ENCODE results near the gene SMIM20. TPM values are rescaled to one million over a fixed set of nuclear protein-coding genes. Genes with fewer than 3 reads are reported as not detected.

The SMIM20 gene
- total RNA-seq, 1 donor from 2014 or later: 17.0 TPM

GRCh38 chr4:25881193-25881592 lies 32.8 kb upstream of the SMIM20 start:
- intact Hi-C loops (cut with micrococcal nuclease): no loop called here
- H3K4me1 Mint-ChIP-seq: no peaks in the 10 kb centered on the region
- H3K27ac Mint-ChIP-seq: no peak overlapping the region
- H3K9me3 Mint-ChIP-seq: no peaks in the 10 kb centered on the region
- no peak overlapping the region for H3K4me3 Mint-ChIP-seq
- peaks cover 2% of the 10 kb centered on the region for H3K27me3 Mint-ChIP-seq
- no peak for DNase-seq
- no peaks in the 10 kb centered on the region for H3K36me3 Mint-ChIP-seq (ENCODE audit: low read depth)

- H3K27ac Mint-ChIP-seq: no peak overlapping the region
- DNase-seq: no peak
- H3K4me1 Mint-ChIP-seq: no peaks in the 10 kb centered on the region
- no peaks in the 10 kb centered on the region for H3K36me3 Mint-ChIP-seq (ENCODE audit: low read depth)
- H3K9me3 Mint-ChIP-seq: no peaks in the 10 kb centered on the region
- intact Hi-C loops (cut with micrococcal nuclease): no loop called here
- H3K4me3 Mint-ChIP-seq: no peak overlapping the region
- H3K27me3 Mint-ChIP-seq: peaks cover 2% of the 10 kb centered on the region
Measured at GRCh38 chr4:25882226-25882625, 31.8 kb upstream of the SMIM20 start.

- no peak overlapping the region for H3K4me3 Mint-ChIP-seq
- H3K4me1 Mint-ChIP-seq: no peaks in the 10 kb centered on the region
- H3K36me3 Mint-ChIP-seq (ENCODE audit: low read depth): no peaks in the 10 kb centered on the region
- DNase-seq: no peak
- no peak overlapping the region for H3K27ac Mint-ChIP-seq
- H3K9me3 Mint-ChIP-seq: no peaks in the 10 kb centered on the region
- intact Hi-C loops (cut with micrococcal nuclease): no loop called here
- peaks cover 3% of the 10 kb centered on the region for H3K27me3 Mint-ChIP-seq
Measured at GRCh38 chr4:25883565-25883964, 30.5 kb upstream of the SMIM20 start.

GRCh38 chr4:25884031-25884782 lies 29.8 kb upstream of the SMIM20 start:
- peaks cover 4% of the 10 kb centered on the region for H3K27me3 Mint-ChIP-seq
- H3K36me3 Mint-ChIP-seq (ENCODE audit: low read depth): no peaks in the 10 kb centered on the region
- no peak for DNase-seq
- no peaks in the 10 kb centered on the region for H3K9me3 Mint-ChIP-seq
- no peak overlapping the region for H3K4me3 Mint-ChIP-seq
- no peak overlapping the region for H3K27ac Mint-ChIP-seq
- intact Hi-C loops (cut with micrococcal nuclease): no loop called here
- no peaks in the 10 kb centered on the region for H3K4me1 Mint-ChIP-seq

- no peaks in the 10 kb centered on the region for H3K36me3 Mint-ChIP-seq (ENCODE audit: low read depth)
- no peak for DNase-seq
- H3K27ac Mint-ChIP-seq: no peak overlapping the region
- no peaks in the 10 kb centered on the region for H3K4me1 Mint-ChIP-seq
- H3K9me3 Mint-ChIP-seq: no peaks in the 10 kb centered on the region
- intact Hi-C loops (cut with micrococcal nuclease): no loop called here
- H3K27me3 Mint-ChIP-seq: peaks cover 2% of the 10 kb centered on the region
- H3K4me3 Mint-ChIP-seq: no peak overlapping the region
Measured at GRCh38 chr4:25888781-25889180, 25.2 kb upstream of the SMIM20 start.

- Mint-ChIP-seq H3K36me3 (ENCODE audit: low read depth) (no peaks in the 10 kb centered on the region), H3K27me3 (peaks cover 2% of the 10 kb centered on the region)
Measured at GRCh38 chr4:25889589-25890503, 24.2 kb upstream of the SMIM20 start.

GRCh38 chr4:25890571-25891485 lies 23.2 kb upstream of the SMIM20 start:
- intact Hi-C loops (cut with micrococcal nuclease): no loop called here
- Mint-ChIP-seq H3K4me3 (no peak overlapping the region), H3K27me3 (peaks cover 2% of the 10 kb centered on the region), H3K4me1 (no peaks in the 10 kb centered on the region), H3K27ac (no peak overlapping the region), H3K9me3 (no peaks in the 10 kb centered on the region), H3K36me3 (ENCODE audit: low read depth) (no peaks in the 10 kb centered on the region)
- no peak for DNase-seq

More at GRCh38 chr4:25889589-25890503, 24.2 kb upstream of the SMIM20 start:
- Mint-ChIP-seq H3K9me3 (no peaks in the 10 kb centered on the region), H3K4me1 (no peaks in the 10 kb centered on the region), H3K4me3 (no peak overlapping the region), H3K27ac (no peak overlapping the region)
- intact Hi-C loops (cut with micrococcal nuclease): no loop called here
- DNase-seq: no peak

- Mint-ChIP-seq H3K9me3 (no peaks in the 10 kb centered on the region), H3K27ac (no peak overlapping the region)
- intact Hi-C loops (cut with micrococcal nuclease): no loop called here
Measured at GRCh38 chr4:25892796-25893195, 21.2 kb upstream of the SMIM20 start.

GRCh38 chr4:25896776-25897539 lies 17.1 kb upstream of the SMIM20 start:
- Mint-ChIP-seq H3K4me3 (no peak overlapping the region), H3K27me3 (no peaks in the 10 kb centered on the region), H3K9me3 (no peaks in the 10 kb centered on the region), H3K27ac (no peak overlapping the region), H3K4me1 (no peaks in the 10 kb centered on the region), H3K36me3 (ENCODE audit: low read depth) (no peaks in the 10 kb centered on the region)
- no peak for DNase-seq
- intact Hi-C loops (cut with micrococcal nuclease): no loop called here

More at GRCh38 chr4:25892796-25893195, 21.2 kb upstream of the SMIM20 start:
- no peaks in the 10 kb centered on the region for H3K4me1 Mint-ChIP-seq
- no peak overlapping the region for H3K4me3 Mint-ChIP-seq
- no peak for DNase-seq
- H3K27me3 Mint-ChIP-seq: peaks cover 2% of the 10 kb centered on the region
- no peaks in the 10 kb centered on the region for H3K36me3 Mint-ChIP-seq (ENCODE audit: low read depth)

GRCh38 chr4:25900310-25900709 lies 13.7 kb upstream of the SMIM20 start:
- no peak overlapping the region for H3K27ac Mint-ChIP-seq
- no peaks in the 10 kb centered on the region for H3K4me1 Mint-ChIP-seq
- intact Hi-C loops (cut with micrococcal nuclease): no loop called here
- H3K4me3 Mint-ChIP-seq: no peak overlapping the region
- no peaks in the 10 kb centered on the region for H3K9me3 Mint-ChIP-seq
- H3K36me3 Mint-ChIP-seq (ENCODE audit: low read depth): no peaks in the 10 kb centered on the region
- no peak for DNase-seq
- H3K27me3 Mint-ChIP-seq: no peaks in the 10 kb centered on the region

GRCh38 chr4:25901030-25901430 lies 13.0 kb upstream of the SMIM20 start:
- Mint-ChIP-seq H3K4me1 (no peaks in the 10 kb centered on the region), H3K4me3 (no peak overlapping the region), H3K9me3 (no peaks in the 10 kb centered on the region), H3K36me3 (ENCODE audit: low read depth) (no peaks in the 10 kb centered on the region), H3K27ac (no peak overlapping the region), H3K27me3 (no peaks in the 10 kb centered on the region)
- DNase-seq: no peak
- intact Hi-C loops (cut with micrococcal nuclease): no loop called here

GRCh38 chr4:25903900-25904747 lies 9.9 kb upstream of the SMIM20 start:
- no peak for DNase-seq
- intact Hi-C loops (cut with micrococcal nuclease): no loop called here
- H3K4me3 Mint-ChIP-seq: no peak overlapping the region
- H3K27ac Mint-ChIP-seq: no peak overlapping the region
- H3K4me1 Mint-ChIP-seq: no peaks in the 10 kb centered on the region
- H3K9me3 Mint-ChIP-seq: no peaks in the 10 kb centered on the region
- H3K36me3 Mint-ChIP-seq (ENCODE audit: low read depth): no peaks in the 10 kb centered on the region
- H3K27me3 Mint-ChIP-seq: no peaks in the 10 kb centered on the region

All from activated CD4-positive, alpha-beta T cell treated with anti-CD3 and anti-CD28 coated beads, Interleukin-2, amount 10 ng/mL, durations not matched to agents 24 days and 14 days (primary cell).